HCT116 (cell line): ENCODE measurements around the gene ADGRB3. TPM values are rescaled to one million over a fixed set of nuclear protein-coding genes. Genes with fewer than 3 reads are reported as not detected.

Experiments used
- ATAC-seq: fragments of 200-7000 bp; cut with Tn5 transposase; 2 replicates; pipeline ENCODE4 v1.9.1; 2020; ENCODE audit warnings: mild to moderate bottlenecking, moderate library complexity
- BruUV-seq: library from RNA; stranded (reverse); fragments of 400-500 nt; replicated peaks from 2 replicates; lab custom pipeline; 2021; lab: Mats Ljungman, UMichigan
- CTCF ChIA-PET: fragments of 300-600 bp; sonication (Branson Sonifier 250); formaldehyde crosslinking; loops from one replicate; lab custom pipeline; 2021; ENCODE audit warnings: antibody characterized with exemption; lab: Charles Lee
- POLR2A ChIA-PET: fragments of 300-600, 350-600 bp; sonication (Branson Sonifier 250); formaldehyde crosslinking; loops from one replicate; lab custom pipeline; 2021; ENCODE audit warnings: antibody characterized with exemption; lab: Charles Lee
- RAD21 ChIA-PET, 2 experiments: fragments of 300-600 bp; sonication (Branson Sonifier 250); formaldehyde crosslinking; loops; one replicate each; lab custom pipeline; 2023; ENCODE audit warnings: low total read pairs in 2 of 2; ENCODE audit not compliant: uncharacterized antibody in 2 of 2, unreplicated experiment in 2 of 2, low non-redundant PET in 1 of 2; lab: Charles Lee
- DNase-seq: peaks from one replicate; pipeline ENCODE4 v3.0.0-alpha.2; 2010; ENCODE audit warnings: low read depth, low spot score
- H2AFZ ChIP-seq: fragments of 200-600 bp; shearing (Covaris generic), sonication (generic); 2 replicates; pipeline ENCODE4 v1.6.1; 2017; ENCODE audit warnings: low read depth, mixed run types, mixed read lengths, antibody characterized with exemption, low read length; ENCODE audit not compliant: poor library complexity, severe bottlenecking
- H3K27ac ChIP-seq: 2 replicates; pipeline ENCODE4 v1.5.1; 2012; ENCODE audit warnings: low read depth, low read length
- H3K27me3 ChIP-seq: fragments of 200-600 bp; sonication (generic); 2 replicates; pipeline ENCODE4 v1.6.1; 2016; ENCODE audit warnings: mixed run types, low read length, mixed read lengths; ENCODE audit not compliant: insufficient read depth
- H3K36me3 ChIP-seq, 2 experiments: fragments of 200-500 bp in 1 of 2; fragments of 200-600 bp in 1 of 2; sonication (Bioruptor generic) in 1 of 2; sonication (generic) in 1 of 2; 2 replicates each; pipeline versions ENCODE4 v1.5.1 to v1.6.1; 2014 to 2016; ENCODE audit warnings: low read length in 2 of 2, inconsistent platforms in 1 of 2, mixed read lengths in 1 of 2, mixed run types in 1 of 2; ENCODE audit not compliant: insufficient read depth in 2 of 2, control insufficient read depth in 1 of 2
- H3K4me1 ChIP-seq, 2 experiments: fragments of 200-600 bp in 1 of 2; sonication (generic) in 1 of 2; 2 replicates each; pipeline versions ENCODE4 v1.5.1 to v1.6.1; 2012 to 2017; ENCODE audit warnings: low read length in 2 of 2, inconsistent platforms in 1 of 2, mild to moderate bottlenecking in 1 of 2, mixed read lengths in 1 of 2, mixed run types in 1 of 2, moderate library complexity in 1 of 2; ENCODE audit not compliant: insufficient read depth in 2 of 2, control insufficient read depth in 1 of 2
- H3K4me2 ChIP-seq: fragments of 200-600 bp; sonication (generic); 2 replicates; pipeline ENCODE4 v1.6.1; 2017; ENCODE audit warnings: mixed run types, low read length, mixed read lengths
- H3K4me3 ChIP-seq, 2 experiments: fragments of 200-600 bp in 1 of 2; sonication (generic) in 1 of 2; replicated peaks in 1 of 2; 2 replicates each; pipeline ENCODE4 v1.5.1; 2011 to 2016; ENCODE audit warnings: low read length in 2 of 2, control low read depth in 1 of 2, low read depth in 1 of 2, mild to moderate bottlenecking in 1 of 2, mixed read lengths in 1 of 2, mixed run types in 1 of 2
- H3K79me2 ChIP-seq: fragments of 200-600 bp; sonication (generic); 2 replicates; pipeline ENCODE4 v1.6.1; 2017; ENCODE audit warnings: mild to moderate bottlenecking, mixed run types, low read length, moderate library complexity, mixed read lengths; ENCODE audit not compliant: insufficient read depth
- H3K9ac ChIP-seq: fragments of 200-600 bp; sonication (generic); 2 replicates; pipeline ENCODE4 v1.6.1; 2016; ENCODE audit warnings: low read length, mixed read lengths
- H3K9me2 ChIP-seq: fragments of 200-600 bp; sonication (generic), shearing (Covaris generic); 2 replicates; pipeline ENCODE4 v1.6.1; 2017; ENCODE audit warnings: mixed run types, mild to moderate bottlenecking, moderate library complexity; ENCODE audit not compliant: insufficient read depth
- H3K9me3 ChIP-seq, 2 experiments: fragments of 200-500 bp in 1 of 2; fragments of 200-600 bp in 1 of 2; sonication (Bioruptor generic) in 1 of 2; sonication (generic) in 1 of 2; 2 replicates each; pipeline ENCODE4 v1.6.1; 2014 to 2017; ENCODE audit warnings: low read length in 2 of 2, mixed read lengths in 2 of 2, inconsistent platforms in 1 of 2, low read depth in 1 of 2, mild to moderate bottlenecking in 1 of 2, mixed run types in 1 of 2, moderate library complexity in 1 of 2; ENCODE audit not compliant: control insufficient read depth in 1 of 2, insufficient read depth in 1 of 2
- H4K20me1 ChIP-seq: fragments of 200-600 bp; sonication (generic), shearing (Covaris generic); 2 replicates; pipeline ENCODE4 v1.6.1; 2017; ENCODE audit warnings: mixed run types, mild to moderate bottlenecking, moderate library complexity; ENCODE audit not compliant: insufficient read depth
- CEBPB ChIP-seq: IDR thresholded peaks from 2 replicates; pipeline ENCODE4 v1.6.1; 2012; ENCODE audit warnings: low read depth
- EZH2 ChIP-seq: fragments of 200-600 bp; sonication (generic); IDR thresholded peaks from 2 replicates; pipeline ENCODE4 v1.6.1; 2017; ENCODE audit warnings: antibody characterized with exemption, mixed run types
- EZH2phosphoT487 ChIP-seq: fragments of 200-600 bp; IDR thresholded peaks from 2 replicates; pipeline ENCODE4 v1.6.1; 2018; ENCODE audit warnings: antibody characterized with exemption, borderline replicate concordance
- MAX ChIP-seq: IDR thresholded peaks from 2 replicates; pipeline ENCODE4 v1.6.1; 2012
- POLR2A ChIP-seq: IDR thresholded peaks from 2 replicates; pipeline ENCODE4 v1.7.0; 2011; ENCODE audit warnings: borderline replicate concordance; ENCODE audit not compliant: insufficient read depth, insufficient read length; ENCODE audit errors: extremely low read depth
- POLR2AphosphoS5 ChIP-seq: IDR thresholded peaks from 2 replicates; pipeline ENCODE4 v1.6.1; 2011; ENCODE audit warnings: mild to moderate bottlenecking, low read depth, low read length, moderate library complexity
- REST ChIP-seq: IDR thresholded peaks from 2 replicates; pipeline ENCODE4 v1.6.1; 2012; ENCODE audit warnings: low read depth
- SRF ChIP-seq: IDR thresholded peaks from 2 replicates; pipeline ENCODE4 v1.6.1; 2012; ENCODE audit warnings: low read depth
- YY1 ChIP-seq: IDR thresholded peaks from 2 replicates; pipeline ENCODE4 v1.6.1; 2011; ENCODE audit warnings: low read length, low read depth, moderate library complexity, mild to moderate bottlenecking; ENCODE audit not compliant: insufficient replicate concordance; ENCODE audit errors: extremely low read depth
- ZNF274 ChIP-seq: fragments of 200-500 bp; sonication (Bioruptor generic); IDR thresholded peaks from 2 replicates; pipeline ENCODE4 v1.6.1; 2014; ENCODE audit warnings: mild to moderate bottlenecking, low read depth, low read length, inconsistent platforms
- intact Hi-C: fragments of 100-400 bp; cut with micrococcal nuclease; formaldehyde crosslinking; loops from 2 replicates; pipeline ENCODE4 v1.10.0; 2022
- total RNA-seq: library from RNA; stranded (reverse); gene quantifications from one replicate; pipeline ENCODE4 v1.2.1, GENCODE V29; 2021; ENCODE audit not compliant: unreplicated experiment

ADGRB3 gene
- total RNA-seq, 1 experiment from 2014 or later: not detected

GRCh38 chr6:69098910-69099309, 463.8 kb downstream of the ADGRB3 start:
- no peaks in the 10 kb centered on the region for H3K79me2 ChIP-seq
- no peak overlapping the region for H3K9ac ChIP-seq
- H3K27ac ChIP-seq: no peak overlapping the region
- ChIA-PET CTCF (no interaction called here), POLR2A (no interaction called here), RAD21 (no interaction called here)
- no peak overlapping the region for H3K4me3 ChIP-seq
- H3K9me2 ChIP-seq: no peaks in the 10 kb centered on the region
- BruUV-seq: no TSS peak
- no peaks in the 10 kb centered on the region for H3K36me3 ChIP-seq
- H3K4me1 ChIP-seq: no peaks in the 10 kb centered on the region
- ATAC-seq (no peak), DNase-seq (no peak)
- peaks cover 0 to 6% of the 10 kb centered on the region in 2 experiments; a peak in 1 of 4 replicates for H3K9me3 ChIP-seq
- TF ChIP-seq SRF (no peak), EZH2 (no peak), ZNF274 (no peak), POLR2AphosphoS5 (no peak), CEBPB (no peak), REST (no peak), YY1 (no peak), MAX (no peak), POLR2A (no peak), EZH2phosphoT487 (no peak)
- H2AFZ ChIP-seq: no peak overlapping the region
- no peaks in the 10 kb centered on the region for H3K27me3 ChIP-seq
- no peaks in the 10 kb centered on the region for H4K20me1 ChIP-seq
- intact Hi-C loops: no loop called here
- no peak overlapping the region for H3K4me2 ChIP-seq
